Measurements from ENCODE around the gene PIK3CA. TPM values are rescaled to one million over a fixed set of nuclear protein-coding genes. Genes with fewer than 3 reads are reported as not detected.

The PIK3CA gene
- total and polyA plus RNA-seq, 7 donors: 3.0 to 44.6 (median 21.6) TPM

DNA sequence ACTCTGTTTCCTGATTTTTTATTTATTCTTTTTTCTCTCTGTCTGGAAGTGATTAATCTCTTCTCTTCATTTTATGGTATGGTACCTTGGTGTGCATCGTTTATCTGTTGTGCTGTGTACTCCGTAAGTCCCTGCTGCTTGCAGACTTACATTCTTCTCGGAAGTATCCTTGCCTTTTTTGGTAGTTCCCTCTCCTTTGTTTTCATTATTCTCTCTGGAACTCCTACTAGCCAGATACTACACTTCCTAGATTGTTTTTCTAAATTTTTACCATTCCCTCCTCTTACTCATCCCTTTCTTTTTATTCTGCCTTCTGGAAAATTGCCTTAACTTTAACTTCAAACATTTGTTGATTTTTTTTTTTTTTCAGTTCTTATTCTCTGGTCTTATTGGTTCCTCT lies 27.2 kb downstream of the PIK3CA start:
- Histone ChIP-seq H3K27ac (peak overlapping the region; percentile 14 to 42 (median 20)), H3K36me3 (no peaks in the 10 kb centered on the region), H3K27me3 (no peaks in the 10 kb centered on the region), H3K4me1 (peaks cover 0 to 32% (median 28%) of the 10 kb centered on the region in 4 donors), H3K4me3 (peak overlapping the region in 2 of 4 donors; percentile 4 to 13), H3K9me3 (no peaks in the 10 kb centered on the region)
- WGBS, 2 donors: 79 to 85% methylated on average over 3 of the region's 3 CpGs
- intact Hi-C loops (cut with DNase I): no loop called here
- TF ChIP-seq, protein P1, sequence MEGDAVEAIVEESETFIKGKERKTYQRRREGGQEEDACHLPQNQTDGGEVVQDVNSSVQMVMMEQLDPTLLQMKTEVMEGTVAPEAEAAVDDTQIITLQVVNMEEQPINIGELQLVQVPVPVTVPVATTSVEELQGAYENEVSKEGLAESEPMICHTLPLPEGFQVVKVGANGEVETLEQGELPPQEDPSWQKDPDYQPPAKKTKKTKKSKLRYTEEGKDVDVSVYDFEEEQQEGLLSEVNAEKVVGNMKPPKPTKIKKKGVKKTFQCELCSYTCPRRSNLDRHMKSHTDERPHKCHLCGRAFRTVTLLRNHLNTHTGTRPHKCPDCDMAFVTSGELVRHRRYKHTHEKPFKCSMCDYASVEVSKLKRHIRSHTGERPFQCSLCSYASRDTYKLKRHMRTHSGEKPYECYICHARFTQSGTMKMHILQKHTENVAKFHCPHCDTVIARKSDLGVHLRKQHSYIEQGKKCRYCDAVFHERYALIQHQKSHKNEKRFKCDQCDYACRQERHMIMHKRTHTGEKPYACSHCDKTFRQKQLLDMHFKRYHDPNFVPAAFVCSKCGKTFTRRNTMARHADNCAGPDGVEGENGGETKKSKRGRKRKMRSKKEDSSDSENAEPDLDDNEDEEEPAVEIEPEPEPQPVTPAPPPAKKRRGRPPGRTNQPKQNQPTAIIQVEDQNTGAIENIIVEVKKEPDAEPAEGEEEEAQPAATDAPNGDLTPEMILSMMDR (IDR thresholded peaks at IDR 0.05): no peak
- TF ChIP-seq POLR2A (IDR thresholded peaks at IDR 0.05) (no peak), EP300 (IDR thresholded peaks at IDR 0.05) (no peak), POLR2AphosphoS5 (IDR thresholded peaks at IDR 0.05) (no peak)
- no peak for DNase-seq

GRCh38 chr3:179177611-179178010 lies 29.5 kb downstream of the PIK3CA start:
- TF ChIP-seq POLR2AphosphoS5 (IDR thresholded peaks at IDR 0.05) (no peak), EP300 (IDR thresholded peaks at IDR 0.05) (no peak), POLR2A (IDR thresholded peaks at IDR 0.05) (no peak)
- TF ChIP-seq, protein P1 (IDR thresholded peaks at IDR 0.05): no peak
- Histone ChIP-seq H3K27ac (no peak overlapping the region), H3K9me3 (no peaks in the 10 kb centered on the region), H3K4me3 (no peak overlapping the region), H3K27me3 (no peaks in the 10 kb centered on the region), H3K36me3 (no peaks in the 10 kb centered on the region), H3K4me1 (peaks cover 0 to 54% (median 49%) of the 10 kb centered on the region in 4 donors)
- intact Hi-C loops (cut with DNase I): no loop called here
- DNase-seq: no peak

DNA sequence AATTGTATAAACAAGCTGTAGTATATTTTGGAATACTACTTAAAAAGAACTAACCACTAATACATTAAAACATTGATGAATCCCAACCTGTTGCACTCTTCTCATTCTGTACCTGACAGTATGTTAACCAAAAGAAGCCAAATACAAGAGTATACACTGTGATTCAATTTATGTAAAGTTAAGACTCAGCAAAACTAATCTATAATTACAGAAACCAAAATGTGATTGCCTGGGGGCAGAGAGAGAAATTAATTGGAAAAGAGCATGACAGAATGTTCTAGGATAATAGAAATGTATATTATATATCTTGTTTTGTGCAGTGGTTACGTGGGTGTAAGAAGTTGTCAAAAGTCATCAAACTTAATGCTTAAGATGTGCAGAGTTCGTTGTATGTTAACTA lies 31.1 kb downstream of the PIK3CA start:
- no peaks in the 10 kb centered on the region for H3K36me3 ChIP-seq
- peak overlapping the region in 3 of 4 donors; percentile 62 to 67 (median 66) for H3K27ac ChIP-seq
- intact Hi-C loops (cut with DNase I): no loop called here
- TF ChIP-seq POLR2A (IDR thresholded peaks at IDR 0.05) (no peak), EP300 (IDR thresholded peaks at IDR 0.05) (no peak), POLR2AphosphoS5 (IDR thresholded peaks at IDR 0.05) (no peak)
- TF ChIP-seq, protein P1 (IDR thresholded peaks at IDR 0.05): no peak
- WGBS, 2 donors: 83 to 88% methylated on average over 2 of the region's 2 CpGs
- no peaks in the 10 kb centered on the region for H3K9me3 ChIP-seq
- no peaks in the 10 kb centered on the region for H3K27me3 ChIP-seq
- H3K4me3 ChIP-seq: no peak overlapping the region
- peaks cover 0 to 71% (median 64%) of the 10 kb centered on the region in 4 donors for H3K4me1 ChIP-seq
- DNase-seq: no peak

DNA sequence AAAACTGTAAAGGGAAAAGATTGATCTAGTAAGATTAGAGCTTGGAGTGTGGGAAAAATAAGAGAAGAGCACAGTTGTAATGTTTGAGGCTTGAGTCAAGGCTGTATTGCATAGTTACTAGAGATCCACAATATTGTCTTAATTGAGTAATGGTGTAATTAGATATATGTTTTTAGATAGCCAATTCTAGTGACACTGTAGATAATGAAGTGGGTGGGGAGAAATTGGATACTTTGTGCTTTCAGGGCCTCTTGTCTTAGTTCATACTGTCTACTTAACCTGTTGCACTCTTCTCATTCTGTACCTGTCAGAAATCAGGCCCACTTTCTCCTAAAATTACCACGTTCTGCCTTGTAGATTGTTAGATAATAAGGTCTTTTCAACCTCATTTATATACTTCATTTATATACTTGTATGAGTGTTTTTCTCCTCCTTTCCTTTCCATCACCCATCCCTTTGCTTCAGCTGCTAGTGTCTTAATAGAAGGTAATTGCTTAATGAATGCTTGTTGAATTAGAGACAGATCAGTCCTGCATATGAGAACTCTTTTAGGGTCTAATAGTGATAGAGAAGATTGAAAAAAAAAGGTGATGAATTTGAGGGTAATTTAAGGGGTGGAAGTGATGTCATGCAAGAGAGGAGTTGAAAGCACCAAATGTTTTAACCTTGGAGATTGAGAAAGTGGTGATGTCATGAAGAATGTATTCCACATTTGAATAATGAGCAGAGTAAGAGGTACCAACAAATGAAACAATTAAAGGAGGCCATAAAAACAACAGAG lies 32.0 kb downstream of the PIK3CA start:
- no peaks in the 10 kb centered on the region for H3K36me3 ChIP-seq
- H3K9me3 ChIP-seq: no peaks in the 10 kb centered on the region
- peaks cover 0 to 80% (median 61%) of the 10 kb centered on the region in 4 donors for H3K4me1 ChIP-seq
- TF ChIP-seq EP300 (IDR thresholded peaks at IDR 0.05) (no peak), POLR2A (IDR thresholded peaks at IDR 0.05) (no peak), POLR2AphosphoS5 (IDR thresholded peaks at IDR 0.05) (no peak)
- TF ChIP-seq, protein P1 (IDR thresholded peaks at IDR 0.05): no peak
- intact Hi-C loops (cut with DNase I): loop anchor here (5.0 kb wide), 1 partner anchor 33 kb away; the partner anchor contains the start of gene PIK3CA
- peak overlapping the region; percentile 52 to 67 (median 64) for H3K27ac ChIP-seq
- WGBS, 2 donors: 72 to 80% methylated on average over 1 of the region's 1 CpG
- H3K4me3 ChIP-seq: no peak overlapping the region
- no peak for DNase-seq
- no peaks in the 10 kb centered on the region for H3K27me3 ChIP-seq
